Mesendoderm (in vitro differentiated cells): ENCODE data around the gene TBC1D5.
A peak's percentile ranks its signal among the peaks of the same experiment; 100 is the strongest.

Source experiments
- DNase-seq: peaks from one replicate; pipeline ENCODE4 v3.0.0; 2013
- H2AK5ac ChIP-seq: 2 replicates; pipeline ENCODE4 v1.6.1; 2013; ENCODE audit warnings: low read length, inconsistent platforms
- H2BK120ac ChIP-seq: 2 replicates; pipeline ENCODE4 v1.6.1; 2013; ENCODE audit warnings: low read depth, mild to moderate bottlenecking, low read length, moderate library complexity, mixed read lengths
- H2BK15ac ChIP-seq: replicated peaks from 2 replicates; pipeline ENCODE4 v1.6.1; 2013; ENCODE audit warnings: low read depth, mild to moderate bottlenecking, moderate library complexity
- H2BK5ac ChIP-seq: 2 replicates; pipeline ENCODE4 v1.6.1; 2013; ENCODE audit warnings: low read length, inconsistent platforms
- H3K18ac ChIP-seq: 2 replicates; pipeline ENCODE4 v1.6.1; 2013; ENCODE audit warnings: mild to moderate bottlenecking, low read length, mixed read lengths
- H3K23ac ChIP-seq: one replicate; pipeline ENCODE4 v1.6.1; 2013; ENCODE audit warnings: low read length
- H3K27ac ChIP-seq: 2 replicates; pipeline ENCODE4 v1.5.1; 2013; ENCODE audit warnings: low read depth, mild to moderate bottlenecking, inconsistent platforms, low read length, moderate library complexity
- H3K27me3 ChIP-seq: 2 replicates; pipeline ENCODE4 v1.6.1; 2013; ENCODE audit warnings: low read length, control low read depth, mild to moderate bottlenecking, inconsistent platforms; ENCODE audit not compliant: insufficient read depth, poor library complexity
- H3K36me3 ChIP-seq: 2 replicates; pipeline ENCODE4 v1.6.1; 2013; ENCODE audit warnings: low read length, inconsistent platforms; ENCODE audit not compliant: control insufficient read depth, insufficient read depth
- H3K4ac ChIP-seq: one replicate; pipeline ENCODE4 v1.6.1; 2013; ENCODE audit warnings: low read depth, mild to moderate bottlenecking, low read length, moderate library complexity
- H3K4me1 ChIP-seq: 2 replicates; pipeline ENCODE4 v1.6.1; 2013; ENCODE audit warnings: low read depth, low read length, inconsistent platforms; ENCODE audit not compliant: control insufficient read depth
- H3K4me2 ChIP-seq: 2 replicates; pipeline ENCODE4 v1.6.1; 2013; ENCODE audit warnings: low read length
- H3K4me3 ChIP-seq: 2 replicates; pipeline ENCODE4 v1.5.1; 2013; ENCODE audit warnings: mild to moderate bottlenecking, low read length
- H3K56ac ChIP-seq: one replicate; pipeline ENCODE4 v1.6.1; 2013; ENCODE audit warnings: low read length
- H3K79me1 ChIP-seq: 2 replicates; pipeline ENCODE4 v1.6.1; 2013; ENCODE audit warnings: low read length, inconsistent platforms
- H3K79me2 ChIP-seq: 2 replicates; pipeline ENCODE4 v1.6.1; 2013; ENCODE audit warnings: mild to moderate bottlenecking, low read length; ENCODE audit not compliant: control insufficient read depth, insufficient read depth
- H3K9ac ChIP-seq: 2 replicates; pipeline ENCODE4 v1.6.1; 2013; ENCODE audit warnings: low read length, inconsistent platforms
- H4K5ac ChIP-seq: one replicate; pipeline ENCODE4 v1.6.1; 2013; ENCODE audit warnings: low read length
- H4K8ac ChIP-seq: one replicate; pipeline ENCODE4 v1.6.1; 2013; ENCODE audit warnings: low read depth, mild to moderate bottlenecking, control low read depth, low read length, moderate library complexity
- WGBS: extraction: QIAGEN DNeasy Blood & Tissue Kit; methylation state at CpG from one replicate; pipeline ENCODE4 v1.1.7; 2013; ENCODE audit warnings: low lambda C conversion rate, missing lambda C conversion rate; ENCODE audit not compliant: insufficient coverage; ENCODE audit errors: extremely low coverage; 5-methylcytosine and 5-hydroxymethylcytosine counted together

The TBC1D5 gene

DNA sequence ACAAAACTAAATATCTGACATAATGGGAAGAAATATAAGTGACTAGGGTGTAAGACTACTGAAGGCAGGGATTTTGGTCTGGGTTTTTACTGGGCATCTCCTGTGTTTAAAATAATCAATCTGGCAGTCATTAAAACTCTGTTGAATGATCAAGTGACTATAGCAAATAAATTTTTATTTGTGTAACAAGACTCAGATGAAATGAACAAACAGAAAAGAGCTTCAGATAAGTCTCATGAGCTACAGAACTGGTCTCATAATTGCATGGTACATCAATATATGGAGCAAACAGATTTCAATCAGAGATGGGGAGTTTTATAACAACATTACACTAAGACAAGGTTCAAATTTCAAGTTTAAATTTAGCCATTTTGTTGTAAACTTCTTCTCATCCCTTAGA lies 485.2 kb downstream of the TBC1D5 start:
- Histone ChIP-seq H3K36me3 (no peaks in the 10 kb centered on the region), H2BK15ac (no peak overlapping the region), H3K79me1 (no peaks in the 10 kb centered on the region), H2BK120ac (no peak overlapping the region), H4K8ac (no peak overlapping the region), H3K4me2 (no peak overlapping the region), H3K79me2 (no peaks in the 10 kb centered on the region), H3K9ac (no peak overlapping the region), H2AK5ac (no peak overlapping the region), H3K4me1 (no peaks in the 10 kb centered on the region), H3K4ac (no peak overlapping the region), H4K5ac (no peak overlapping the region), H3K27me3 (no peaks in the 10 kb centered on the region), H3K27ac (no peak overlapping the region), H3K56ac (no peak overlapping the region), H3K18ac (no peak overlapping the region), H3K23ac (no peak overlapping the region), H3K4me3 (no peak overlapping the region), H2BK5ac (no peak overlapping the region)
- no peak for DNase-seq

DNA sequence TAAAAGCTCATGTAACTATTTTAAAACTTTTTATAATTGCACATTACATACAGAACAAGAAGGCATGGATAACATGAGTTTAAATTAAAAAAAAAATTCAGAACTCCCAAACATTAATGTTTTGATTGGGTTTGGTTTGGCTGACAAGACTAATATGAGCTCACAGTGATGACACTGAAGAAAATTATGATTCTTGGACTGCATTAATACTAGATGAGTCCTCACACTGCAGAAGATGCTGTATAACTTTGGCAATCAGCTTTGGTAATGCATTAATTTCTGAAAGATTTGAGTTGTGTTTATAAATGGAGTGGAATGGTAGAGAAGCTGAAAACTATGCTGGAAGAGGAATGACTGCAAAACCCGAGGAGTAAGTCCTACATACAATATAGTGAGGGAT lies 498.8 kb downstream of the TBC1D5 start:
- Histone ChIP-seq H4K8ac (no peak overlapping the region), H3K27ac (no peak overlapping the region), H3K4me1 (no peaks in the 10 kb centered on the region), H4K5ac (no peak overlapping the region), H3K4me3 (no peak overlapping the region), H3K23ac (no peak overlapping the region), H3K27me3 (no peaks in the 10 kb centered on the region), H3K18ac (no peak overlapping the region), H3K4ac (no peak overlapping the region), H3K79me2 (no peaks in the 10 kb centered on the region), H2BK15ac (no peak overlapping the region), H3K79me1 (no peaks in the 10 kb centered on the region), H2AK5ac (no peak overlapping the region), H3K4me2 (no peak overlapping the region), H2BK5ac (no peak overlapping the region), H3K36me3 (no peaks in the 10 kb centered on the region), H3K9ac (no peak overlapping the region), H2BK120ac (no peak overlapping the region), H3K56ac (no peak overlapping the region)
- WGBS: no CpG with 5 or more reads among the region's 1 CpG
- no peak for DNase-seq

DNA sequence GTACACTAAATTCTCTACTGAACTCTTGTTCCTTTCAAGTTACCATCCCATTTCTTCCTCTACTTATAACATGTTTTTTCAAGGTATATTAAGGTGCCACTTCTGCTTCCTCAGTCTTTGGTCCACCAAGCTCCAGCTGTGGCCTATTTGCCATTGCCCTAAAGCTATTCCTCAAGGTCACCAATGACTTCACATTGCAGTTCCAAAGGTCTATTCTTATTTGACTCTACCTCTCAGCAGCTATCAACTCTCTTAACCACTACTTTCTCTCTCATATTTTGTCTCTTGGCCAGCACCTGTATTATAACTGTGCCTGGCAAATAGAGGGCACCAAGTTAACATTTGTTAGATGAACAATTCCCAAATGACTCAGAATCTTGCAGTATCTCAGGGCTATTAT lies 503.0 kb downstream of the TBC1D5 start:
- no peak overlapping the region for H3K27ac ChIP-seq
- H2BK120ac ChIP-seq: no peak overlapping the region
- H3K4me3 ChIP-seq: no peak overlapping the region
- no peak overlapping the region for H4K5ac ChIP-seq
- no peak overlapping the region for H2BK5ac ChIP-seq
- H3K4ac ChIP-seq: no peak overlapping the region
- H3K56ac ChIP-seq: no peak overlapping the region
- no peaks in the 10 kb centered on the region for H3K27me3 ChIP-seq
- no peaks in the 10 kb centered on the region for H3K79me1 ChIP-seq
- H4K8ac ChIP-seq: no peak overlapping the region
- H2BK15ac ChIP-seq: no peak overlapping the region
- H3K79me2 ChIP-seq: no peaks in the 10 kb centered on the region
- no peak overlapping the region for H3K9ac ChIP-seq
- DNase-seq: no peak
- no peak overlapping the region for H3K18ac ChIP-seq
- H3K4me2 ChIP-seq: no peak overlapping the region
- H3K23ac ChIP-seq: no peak overlapping the region
- H3K36me3 ChIP-seq: no peaks in the 10 kb centered on the region
- no peak overlapping the region for H2AK5ac ChIP-seq
- no peaks in the 10 kb centered on the region for H3K4me1 ChIP-seq

DNA sequence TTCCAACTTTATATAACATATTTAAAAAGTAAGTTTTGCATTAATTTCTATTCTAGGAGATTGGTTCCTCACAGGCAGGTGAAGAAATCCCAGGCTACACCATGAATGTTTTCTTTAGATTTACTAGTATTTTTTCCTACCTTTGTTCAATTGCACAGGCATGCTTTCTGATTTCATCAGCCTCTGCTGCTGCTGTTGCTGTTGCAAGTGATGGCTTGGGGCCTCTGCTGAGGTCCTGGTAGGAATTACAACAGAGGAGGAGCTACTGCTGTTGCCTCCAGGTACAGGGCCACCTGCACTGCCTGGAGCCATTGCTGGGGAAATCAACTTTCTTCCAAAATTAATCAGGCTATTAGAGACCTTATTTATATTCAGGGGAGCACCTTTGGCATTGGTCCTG lies 504.4 kb downstream of the TBC1D5 start:
- Histone ChIP-seq H3K56ac (no peak overlapping the region), H3K4me2 (no peak overlapping the region), H4K8ac (no peak overlapping the region), H4K5ac (no peak overlapping the region), H3K4ac (no peak overlapping the region), H2BK5ac (no peak overlapping the region), H3K18ac (no peak overlapping the region), H3K79me1 (no peaks in the 10 kb centered on the region), H2AK5ac (no peak overlapping the region), H3K27me3 (no peaks in the 10 kb centered on the region), H2BK15ac (no peak overlapping the region), H3K36me3 (no peaks in the 10 kb centered on the region), H3K79me2 (no peaks in the 10 kb centered on the region), H3K4me3 (no peak overlapping the region), H2BK120ac (no peak overlapping the region), H3K4me1 (no peaks in the 10 kb centered on the region), H3K9ac (no peak overlapping the region), H3K23ac (no peak overlapping the region), H3K27ac (no peak overlapping the region)
- DNase-seq: peak; percentile 64

DNA sequence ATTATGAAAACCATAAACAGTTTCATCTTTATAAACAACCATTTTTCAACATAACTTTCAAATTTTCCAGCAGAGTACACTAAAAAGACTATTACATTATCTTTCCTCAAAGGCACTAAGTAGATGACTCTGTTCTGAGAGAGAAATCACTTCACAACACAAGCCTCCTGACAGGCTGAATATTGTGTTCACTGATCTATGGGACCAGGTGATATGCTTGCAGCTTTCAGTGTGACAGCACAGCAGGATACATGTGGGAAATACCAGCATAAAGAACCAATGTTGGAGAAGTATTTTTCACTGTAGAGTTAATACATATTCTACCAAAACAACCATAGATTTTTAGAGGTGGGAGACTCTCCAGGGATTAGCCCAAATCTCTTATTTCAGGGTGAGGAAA lies 507.1 kb downstream of the TBC1D5 start:
- no peaks in the 10 kb centered on the region for H3K27me3 ChIP-seq
- H3K4me2 ChIP-seq: no peak overlapping the region
- H3K79me2 ChIP-seq: no peaks in the 10 kb centered on the region
- no peak overlapping the region for H3K4me3 ChIP-seq
- H3K23ac ChIP-seq: no peak overlapping the region
- H2AK5ac ChIP-seq: no peak overlapping the region
- H2BK120ac ChIP-seq: no peak overlapping the region
- no peak overlapping the region for H3K18ac ChIP-seq
- no peak for DNase-seq
- no peak overlapping the region for H2BK5ac ChIP-seq
- H2BK15ac ChIP-seq: no peak overlapping the region
- no peak overlapping the region for H3K27ac ChIP-seq
- H3K9ac ChIP-seq: no peak overlapping the region
- no peak overlapping the region for H3K4ac ChIP-seq
- H4K8ac ChIP-seq: no peak overlapping the region
- H3K56ac ChIP-seq: no peak overlapping the region
- no peak overlapping the region for H4K5ac ChIP-seq
- H3K79me1 ChIP-seq: no peaks in the 10 kb centered on the region
- H3K4me1 ChIP-seq: no peaks in the 10 kb centered on the region
- H3K36me3 ChIP-seq: no peaks in the 10 kb centered on the region

DNA sequence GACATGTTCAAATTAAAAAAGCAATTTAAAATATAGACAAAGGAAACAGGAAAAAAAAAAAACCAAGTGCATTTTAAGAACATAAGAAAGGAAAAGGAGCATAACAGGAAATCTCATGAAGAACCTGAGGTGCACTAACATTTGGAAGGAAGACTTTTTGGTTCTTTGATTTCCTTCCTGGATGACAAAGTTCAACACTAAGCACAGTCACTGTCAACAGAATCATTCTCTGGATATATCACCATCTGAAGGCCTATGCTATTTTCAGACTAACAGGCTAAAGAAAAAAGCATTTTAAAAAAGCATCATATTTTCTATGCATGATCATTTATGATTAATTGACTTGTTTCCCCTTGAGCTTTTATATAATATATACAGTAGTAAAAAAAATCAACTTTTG lies 508.0 kb downstream of the TBC1D5 start:
- Histone ChIP-seq H3K4ac (no peak overlapping the region), H2AK5ac (no peak overlapping the region), H3K23ac (no peak overlapping the region), H3K27ac (no peak overlapping the region), H3K18ac (no peak overlapping the region), H2BK5ac (no peak overlapping the region), H4K8ac (no peak overlapping the region), H3K27me3 (no peaks in the 10 kb centered on the region), H3K36me3 (no peaks in the 10 kb centered on the region), H2BK120ac (no peak overlapping the region), H2BK15ac (no peak overlapping the region), H4K5ac (no peak overlapping the region), H3K4me3 (no peak overlapping the region), H3K79me2 (no peaks in the 10 kb centered on the region), H3K79me1 (no peaks in the 10 kb centered on the region), H3K9ac (no peak overlapping the region), H3K4me2 (no peak overlapping the region), H3K56ac (no peak overlapping the region), H3K4me1 (no peaks in the 10 kb centered on the region)
- DNase-seq: no peak
